K562 (cell line): ENCODE measurements around the gene FAM25A.
"Not testable (repeated sequence)": the region's sequence is repeated elsewhere in the genome, so short reads cannot be mapped to it uniquely, and the experiment has no call there.

Experiments used
- CTCF ChIP-seq, 3 experiments: IDR thresholded peaks in 2 of 3; conservative IDR thresholded peaks in 1 of 3; 2 replicates each; pipeline ENCODE4 v1.5.1; 2011 to 2012; ENCODE audit warnings: low read length in 3 of 3, mild to moderate bottlenecking in 3 of 3, control low read depth in 2 of 3, improper control_type of control experiment in 1 of 3, inconsistent platforms in 1 of 3, low read depth in 1 of 3, mixed read lengths in 1 of 3, moderate library complexity in 1 of 3; ENCODE audit not compliant: insufficient read depth in 2 of 3
- EGR1 ChIP-seq: fragments of 450-650 bp; conservative IDR thresholded peaks from 2 replicates; pipeline ENCODE4 v1.6.1; 2017; ENCODE audit warnings: mild to moderate bottlenecking
- EP300 ChIP-seq: IDR thresholded peaks from 2 replicates; pipeline ENCODE4 v1.6.1; 2012; ENCODE audit warnings: low read length, improper control_type of control experiment
- EZH2 ChIP-seq: IDR thresholded peaks from 2 replicates; pipeline ENCODE4 v1.6.1; 2012; ENCODE audit warnings: low read depth, mild to moderate bottlenecking, inconsistent platforms, low read length, borderline replicate concordance
- JUND ChIP-seq, 2 experiments: IDR thresholded peaks; 2 replicates in 1 of 2; 3 replicates in 1 of 2; pipeline ENCODE4 v1.6.1; 2011; ENCODE audit warnings: borderline replicate concordance in 2 of 2, low read depth in 2 of 2, low read length in 2 of 2, improper control_type of control experiment in 1 of 2, missing biosample characterization in 1 of 2, missing genetic modification characterization in 1 of 2, missing genetic modification reagents in 1 of 2
- MAZ ChIP-seq, 2 experiments: fragments of 450-650 bp in 1 of 2; sonication (generic) in 1 of 2; formaldehyde crosslinking; IDR thresholded peaks in 1 of 2; conservative IDR thresholded peaks in 1 of 2; 2 replicates each; pipeline versions ENCODE4 v1.4.0 to v1.5.0; 2020; ENCODE audit warnings: mild to moderate bottlenecking in 1 of 2, missing genetic modification reagents in 1 of 2
- NUFIP1 ChIP-seq: fragments of 450-650 bp; IDR thresholded peaks from 2 replicates; pipeline ENCODE4 v1.6.1; 2018; ENCODE audit not compliant: partially characterized antibody
- POLR2A ChIP-seq: fragments of 450-650 bp; conservative IDR thresholded peaks from 2 replicates; pipeline ENCODE4 v1.6.1; 2016
- REST ChIP-seq, 2 experiments: fragments of 450-650 bp; formaldehyde crosslinking in 1 of 2; IDR thresholded peaks; 2 replicates each; pipeline versions ENCODE4 v1.4.0 to v1.6.1; 2014 to 2020; ENCODE audit warnings: mild to moderate bottlenecking in 2 of 2, borderline replicate concordance in 1 of 2, low read depth in 1 of 2
- RREB1 ChIP-seq: fragments of 250-450 bp; sonication (Bioruptor Pico); IDR thresholded peaks from 2 replicates; pipeline ENCODE4 v1.4.0; 2020
- SMARCE1 ChIP-seq: fragments of 450-650 bp; IDR thresholded peaks from 2 replicates; pipeline ENCODE4 v1.7.1; 2016; ENCODE audit warnings: mild to moderate bottlenecking
- TRIM25 ChIP-seq: fragments of 450-650 bp; IDR thresholded peaks from 2 replicates; pipeline ENCODE4 v1.7.0; 2016; ENCODE audit warnings: borderline replicate concordance
- ZNF408 ChIP-seq: fragments of 250-450 bp; sonication (Bioruptor Pico); IDR thresholded peaks from 2 replicates; pipeline ENCODE4 v1.4.0; 2020; ENCODE audit warnings: low read depth, mild to moderate bottlenecking, moderate library complexity
- ZNF695 ChIP-seq: fragments of 450-650 bp; formaldehyde crosslinking; IDR thresholded peaks from 2 replicates; pipeline ENCODE4 v1.4.0; 2020; ENCODE audit warnings: mild to moderate bottlenecking, moderate library complexity

GRCh38 chr10:87026747-87027508 lies 6.8 kb downstream of the FAM25A start:
- not testable (repeated sequence) for TF ChIP-seq EGR1; EZH2; EP300; POLR2A; ZNF408 (CRISPR knock-in tag); RREB1; ZNF695 (CRISPR knock-in tag); NUFIP1; REST (IDR thresholded peaks at IDR 0.05; ENCODE audit: borderline replicate concordance); REST (CRISPR knock-in tag; IDR thresholded peaks at IDR 0.05; ENCODE audit: low read depth); TRIM25; CTCF (IDR thresholded peaks at IDR 0.05 in 2 of 3, conservative IDR thresholded peaks at IDR 0.05 in 1 of 3; ENCODE audit: insufficient read depth in 2 of 3, low read depth in 1 of 3, low read length in 3 of 3); SMARCE1; JUND (IDR thresholded peaks at IDR 0.05; ENCODE audit: borderline replicate concordance, low read depth, low read length); JUND (tag; IDR thresholded peaks at IDR 0.05; ENCODE audit: borderline replicate concordance, low read depth, low read length); MAZ (CRISPR knock-in tag; conservative IDR thresholded peaks at IDR 0.05 in 1 of 2, IDR thresholded peaks at IDR 0.05 in 1 of 2)
